Measurements from ENCODE around the gene BMP2K. TPM values are rescaled to one million over a fixed set of nuclear protein-coding genes. Genes with fewer than 3 reads are reported as not detected.

Gene BMP2K
- total and polyA plus RNA-seq, 12 donors, result 4.9 to 36.5 (median 28.1) TPM

- no peak overlapping the region for H3K4me3 ChIP-seq
- intact Hi-C loops (cut with DNase I), result no loop called here
- peaks cover 0 to 14% (median 6%) of the 10 kb centered on the region in 9 donors for H3K4me1 ChIP-seq
- H3K36me3 ChIP-seq, result peaks cover 0 to 3% (median 0%) of the 10 kb centered on the region in 9 donors
- WGBS, 2 donors, result 94 to 96% methylated on average over 4 of the region's 4 CpGs
- ATAC-seq (no peak), DNase-seq (no peak)
- no peak for TF ChIP-seq CTCF (IDR thresholded peaks at IDR 0.05)
- H3K27me3 ChIP-seq, result no peaks in the 10 kb centered on the region
- peaks cover 0 to 5% (median 0%) of the 10 kb centered on the region in 11 donors for H3K9me3 ChIP-seq
- H3K27ac ChIP-seq, result no peak overlapping the region
These were observed 21.7 kb downstream of the BMP2K start for GRCh38 chr4:78797777-78798284.

- WGBS, 2 donors, result 97% methylated on average over 5 of the region's 5 CpGs
- TF ChIP-seq CTCF (IDR thresholded peaks at IDR 0.05), result no peak
- Histone ChIP-seq H3K4me1 (peaks cover 0 to 15% (median 11%) of the 10 kb centered on the region in 9 donors), H3K27me3 (no peaks in the 10 kb centered on the region), H3K9me3 (peaks cover 0 to 5% (median 0%) of the 10 kb centered on the region in 11 donors), H3K27ac (no peak overlapping the region), H3K4me3 (no peak overlapping the region), H3K36me3 (peaks cover 0 to 2% (median 0%) of the 10 kb centered on the region in 9 donors)
- DNase-seq (no peak), ATAC-seq (no peak)
- intact Hi-C loops (cut with DNase I), result no loop called here
These were observed 23.7 kb downstream of the BMP2K start for GRCh38 chr4:78799551-78800495.

GRCh38 chr4:78800965-78801364 is 24.8 kb downstream of the BMP2K start:
- no peak for TF ChIP-seq CTCF (IDR thresholded peaks at IDR 0.05)
- intact Hi-C loops (cut with DNase I), result no loop called here
- Histone ChIP-seq H3K4me1 (peaks cover 0 to 15% (median 11%) of the 10 kb centered on the region in 9 donors), H3K9me3 (peaks cover 0 to 12% (median 2%) of the 10 kb centered on the region in 11 donors), H3K4me3 (no peak overlapping the region), H3K27ac (no peak overlapping the region), H3K36me3 (no peaks in the 10 kb centered on the region), H3K27me3 (no peaks in the 10 kb centered on the region)
- no peak for DNase-seq
- ATAC-seq, result peak in 1 of 8 donors; percentile 35

GRCh38 chr4:78803983-78804382 is 27.8 kb downstream of the BMP2K start:
- intact Hi-C loops (cut with DNase I), result no loop called here
- Histone ChIP-seq H3K27ac (no peak overlapping the region), H3K4me3 (no peak overlapping the region), H3K27me3 (no peaks in the 10 kb centered on the region), H3K4me1 (peaks cover 0 to 15% (median 4%) of the 10 kb centered on the region in 9 donors), H3K9me3 (peaks cover 0 to 36% (median 10%) of the 10 kb centered on the region in 11 donors), H3K36me3 (no peaks in the 10 kb centered on the region)
- TF ChIP-seq CTCF (IDR thresholded peaks at IDR 0.05), result no peak
- ATAC-seq (no peak), DNase-seq (no peak)
- 39 to 46% methylated on average over 1 of the region's 1 CpG for WGBS, 2 donors
